HG02981 (cell line): ENCODE data around the gene HPS4.

Source experiments
- ATAC-seq: cut with Tn5 transposase; IDR thresholded peaks from one replicate; pipeline ENCODE4 v1.9.1; 2021; ENCODE audit warnings: mild to moderate bottlenecking, moderate library complexity; ENCODE audit not compliant: unreplicated experiment

The HPS4 gene

DNA sequence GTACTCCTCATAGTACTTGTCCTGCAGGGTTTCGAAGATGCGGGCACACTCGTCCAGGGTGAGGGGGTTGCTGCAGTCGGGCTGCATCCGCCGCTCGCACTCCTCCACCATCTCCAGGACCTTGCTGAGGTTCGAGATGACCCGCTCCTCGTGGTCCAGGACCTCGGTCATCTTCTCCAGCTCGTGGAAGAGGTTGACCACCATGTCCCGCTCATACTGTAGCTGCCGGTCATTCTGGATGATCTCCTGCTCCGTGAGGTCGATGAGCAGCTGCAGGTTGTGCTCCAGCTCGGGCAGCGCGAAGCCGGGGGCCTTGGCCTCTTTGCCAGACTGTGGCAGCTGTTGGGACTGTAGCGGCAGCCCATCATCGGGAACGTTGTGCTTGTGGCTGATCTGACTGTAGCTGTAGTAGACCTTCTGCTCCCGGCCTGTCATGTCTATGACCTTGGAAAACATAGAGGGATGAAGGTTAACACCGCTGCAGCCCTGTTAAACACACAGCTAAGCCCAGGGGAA is 15.7 kb upstream of the HPS4 start:
- no peak for ATAC-seq

DNA sequence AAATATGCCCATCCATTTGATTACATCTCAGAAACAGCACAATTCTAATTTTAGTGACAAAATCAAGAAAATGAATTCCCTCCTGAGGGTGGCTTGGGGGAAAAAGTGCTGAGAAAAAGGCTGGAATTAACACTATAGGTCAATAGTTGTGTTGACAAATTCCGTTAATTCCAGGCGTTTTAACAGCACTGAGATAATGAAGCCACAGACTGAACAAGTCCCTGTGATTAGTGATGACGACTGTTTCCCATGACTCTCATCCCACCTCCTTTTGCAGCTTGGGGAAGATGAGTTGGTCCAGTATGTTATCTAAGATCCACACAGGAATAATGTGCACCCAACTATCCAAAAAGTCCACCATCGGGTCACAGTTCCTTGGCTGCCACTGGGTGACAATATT is 12.9 kb upstream of the HPS4 start:
- no peak for ATAC-seq

DNA sequence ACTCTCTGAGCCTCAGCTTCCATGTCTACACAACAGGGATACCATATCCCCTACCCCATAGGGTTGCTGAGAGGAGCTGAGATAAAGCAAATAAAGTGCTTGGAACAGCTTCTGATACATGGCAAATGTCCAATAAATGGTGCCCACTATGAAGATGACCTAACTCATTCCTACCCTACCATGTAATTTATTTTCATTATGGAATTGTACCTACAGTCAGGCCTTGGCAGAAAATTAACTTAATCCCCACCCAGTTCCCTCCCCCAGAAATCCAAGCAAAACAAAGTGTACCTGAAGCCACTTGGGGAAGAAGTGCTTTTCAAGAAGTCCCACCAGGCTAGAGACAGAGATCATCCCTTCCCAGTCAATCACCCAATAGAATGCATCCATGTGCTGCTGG is 10.9 kb upstream of the HPS4 start:
- no peak for ATAC-seq

DNA sequence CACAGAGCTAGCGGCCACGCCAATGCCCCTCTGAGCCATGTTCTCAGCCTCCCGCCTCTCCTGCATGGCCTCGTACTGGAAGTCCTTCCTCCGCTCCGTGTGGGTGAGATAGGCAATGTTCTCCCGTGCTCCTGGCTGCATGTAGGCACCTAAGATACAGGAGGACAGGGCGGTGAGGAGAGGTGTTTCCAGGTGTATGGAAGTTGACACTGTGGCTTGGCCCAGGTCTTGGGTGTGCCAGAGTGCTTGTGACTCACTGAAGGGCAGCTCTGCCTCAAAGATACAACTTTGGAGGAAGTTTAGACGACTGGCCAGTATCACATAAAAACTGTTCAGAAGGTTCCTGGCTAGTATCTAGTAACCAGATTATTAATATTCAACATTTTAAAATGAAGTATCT is 8.6 kb upstream of the HPS4 start:
- no peak for ATAC-seq

DNA sequence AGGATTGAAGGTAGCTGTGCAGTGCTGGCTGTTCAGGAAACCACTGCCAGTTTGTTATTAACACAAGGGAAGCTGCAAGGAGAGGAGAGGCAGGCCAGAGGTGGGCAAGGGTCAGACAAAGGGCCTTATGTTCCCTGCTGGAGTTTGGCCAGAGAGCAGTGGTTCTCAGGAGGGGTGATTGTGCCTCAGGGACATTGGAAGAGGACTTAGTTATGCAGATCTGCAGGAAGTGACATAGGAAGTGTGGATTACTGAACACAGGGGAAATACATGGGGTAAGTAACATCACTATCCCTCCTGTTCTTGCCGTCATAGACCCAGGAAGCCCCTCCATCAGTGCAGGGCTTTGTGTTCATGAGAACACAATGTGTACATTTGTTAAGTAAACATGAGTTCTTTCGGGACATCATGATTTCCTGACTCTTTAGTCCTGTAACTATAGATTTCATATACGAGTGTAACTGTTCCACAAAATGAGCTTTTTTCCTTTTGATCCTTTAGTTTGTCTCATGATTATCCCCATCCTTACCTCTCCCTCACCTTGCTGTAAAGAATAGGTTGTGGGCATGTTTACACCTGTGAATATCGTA is 6.0 kb upstream of the HPS4 start:
- ATAC-seq: no peak

DNA sequence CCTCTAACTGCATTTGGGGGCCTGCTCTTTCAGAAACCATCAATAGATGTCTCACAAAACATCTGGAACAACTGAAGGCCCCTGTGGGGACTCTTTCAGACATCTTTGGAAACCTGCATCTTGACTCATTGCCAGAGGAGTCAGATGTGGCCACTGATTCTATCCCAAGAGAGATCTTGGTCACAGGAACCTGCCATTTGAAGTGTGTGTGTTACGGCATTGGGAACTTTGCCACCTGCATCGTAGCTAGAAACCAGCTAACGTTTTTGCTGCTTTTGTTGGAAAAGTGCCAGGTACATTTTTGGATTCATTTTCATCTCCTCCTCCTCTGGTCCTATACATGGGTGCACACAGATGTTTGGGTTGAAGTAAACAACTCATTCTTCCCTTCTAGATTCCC is 4.4 kb upstream of the HPS4 start:
- ATAC-seq: no peak

DNA sequence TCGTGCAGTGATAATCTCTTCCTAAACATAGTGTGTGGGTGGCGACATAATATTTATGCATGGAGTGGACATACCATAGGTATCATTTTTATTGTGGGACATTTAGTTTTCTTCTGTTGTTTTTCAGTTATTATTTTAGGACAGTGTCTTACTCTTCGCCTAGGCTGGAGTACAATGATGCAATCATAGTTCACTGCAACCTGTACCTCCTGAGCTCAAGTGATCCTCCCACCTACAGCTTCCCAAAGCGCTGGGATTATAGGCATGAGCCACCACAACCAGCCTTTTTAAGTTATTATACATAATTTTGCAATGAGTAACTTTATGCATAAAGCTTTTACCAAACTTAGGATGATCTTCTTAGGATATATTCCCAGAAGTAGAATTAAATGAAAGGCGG is 2.8 kb upstream of the HPS4 start:
- ATAC-seq: no peak

DNA sequence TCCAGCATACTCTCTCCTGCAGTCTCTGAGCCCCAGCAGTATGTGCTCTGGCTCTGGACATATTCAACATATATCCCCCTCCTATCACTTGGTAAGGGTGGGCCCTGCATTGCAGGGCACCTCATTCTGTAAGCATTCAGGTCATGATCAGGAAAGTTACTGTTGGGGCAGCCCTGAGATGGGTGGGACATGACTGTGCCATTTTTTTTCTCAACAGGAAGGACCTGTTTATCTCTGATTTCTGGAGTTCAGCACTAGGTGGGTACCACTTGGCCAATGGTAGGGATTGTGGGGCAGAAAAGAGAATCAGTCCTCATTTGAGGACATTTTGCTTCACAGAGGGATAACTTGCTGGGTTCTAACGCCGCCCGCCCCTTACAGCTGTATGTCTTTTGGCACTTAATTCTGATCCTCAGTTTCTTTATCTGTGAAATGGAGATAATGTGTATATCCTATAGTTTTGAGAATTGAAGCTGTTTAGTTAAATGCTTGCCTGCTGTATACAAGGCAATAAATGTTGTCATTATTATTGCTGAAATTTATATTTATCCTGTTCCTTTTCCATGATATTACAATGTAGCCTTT is 2.3 kb upstream of the HPS4 start:
- no peak for ATAC-seq

DNA sequence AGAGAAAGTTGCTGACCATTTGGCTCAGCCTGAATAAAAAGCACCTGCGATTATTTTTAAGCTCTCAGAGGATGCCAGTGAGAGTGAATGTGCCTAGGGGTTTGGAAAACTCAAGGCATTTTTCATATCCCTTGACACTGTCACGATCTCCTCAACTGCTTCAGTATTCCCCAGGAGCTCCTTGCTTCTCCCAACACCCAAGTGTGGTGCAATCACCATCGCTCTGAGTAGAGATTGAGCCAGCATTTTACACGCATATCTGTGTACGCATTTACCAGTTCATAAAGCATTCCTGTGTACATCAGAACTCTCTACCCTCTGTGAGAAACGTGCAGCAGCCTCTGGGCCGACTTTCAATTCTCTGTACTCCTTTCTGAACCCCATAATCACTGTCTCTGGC is 1.4 kb upstream of the HPS4 start:
- ATAC-seq: no peak

DNA sequence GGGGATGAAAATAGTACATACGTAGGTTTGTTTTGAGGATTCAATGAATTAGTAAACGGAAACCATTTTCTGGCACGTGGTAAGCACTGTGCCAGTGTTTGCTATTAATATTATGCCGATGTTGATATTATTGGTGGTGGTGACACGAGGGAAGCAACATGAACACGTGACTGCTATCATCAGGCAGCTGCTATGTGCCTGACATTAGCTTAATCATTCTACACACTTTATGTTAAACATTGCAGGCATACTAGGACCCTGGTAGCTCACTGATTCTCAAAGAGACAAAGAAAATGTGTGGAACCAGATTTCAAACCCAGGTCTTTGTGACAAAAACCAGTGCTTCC is 750 bp upstream of the HPS4 start:
- no peak for ATAC-seq

DNA sequence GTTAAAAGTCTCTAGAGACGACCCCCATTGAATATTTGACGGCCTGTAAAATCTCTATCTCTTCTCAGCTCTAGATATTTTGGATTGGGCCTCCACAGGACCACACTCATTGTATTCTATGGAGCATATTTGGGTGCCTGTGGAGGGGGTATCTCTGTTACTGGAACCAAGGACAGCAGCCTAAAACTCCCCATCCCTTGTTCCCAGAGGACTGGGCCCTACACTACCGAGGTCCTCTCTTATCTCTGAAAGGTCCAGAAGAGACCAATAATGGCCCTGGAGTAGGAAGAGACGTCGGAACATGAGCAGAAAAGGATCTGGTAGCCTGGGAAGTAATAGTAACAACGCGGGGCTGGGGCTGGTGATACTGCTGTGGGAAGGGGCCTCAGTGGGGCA is 542 bp downstream of the HPS4 start:
- no peak for ATAC-seq

DNA sequence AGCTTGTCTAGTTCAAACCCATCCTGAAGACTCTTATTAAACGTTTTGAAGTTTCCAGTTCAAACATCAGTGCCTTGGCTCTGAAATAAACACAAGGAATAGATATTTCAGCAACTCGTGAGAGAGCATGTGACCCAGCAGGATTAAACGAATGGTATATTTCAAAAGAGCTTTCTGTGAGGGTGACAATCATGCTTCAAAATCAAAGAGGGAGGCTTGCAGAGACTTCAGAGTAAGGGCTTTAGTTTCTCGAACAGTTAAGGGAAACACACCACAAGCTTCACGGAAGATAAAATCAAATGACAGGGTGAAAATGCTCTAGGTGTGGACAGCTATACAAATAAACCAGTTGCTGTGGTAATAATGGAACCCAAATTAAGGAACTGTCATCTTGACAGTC is 1.4 kb downstream of the HPS4 start:
- ATAC-seq: no peak

DNA sequence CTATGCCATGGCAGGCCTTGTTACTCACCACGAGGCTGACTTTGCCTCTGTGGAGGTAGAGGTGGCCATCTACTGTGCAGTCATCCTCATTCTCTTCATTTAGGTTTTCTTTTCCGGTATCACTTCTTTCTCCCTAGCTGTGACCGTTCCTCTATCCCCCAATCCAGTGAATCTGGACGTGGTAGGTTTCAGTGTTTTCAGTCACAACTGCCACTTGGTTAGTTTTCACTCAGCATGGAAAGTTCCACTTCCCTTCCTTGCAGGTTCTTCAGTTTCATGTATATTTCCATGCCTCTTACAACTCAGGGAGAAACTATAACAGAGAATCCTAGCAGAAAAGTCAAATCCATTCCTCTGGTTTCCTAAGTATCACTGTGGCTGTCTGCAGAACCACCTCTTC is 1.9 kb downstream of the HPS4 start:
- ATAC-seq: no peak

DNA sequence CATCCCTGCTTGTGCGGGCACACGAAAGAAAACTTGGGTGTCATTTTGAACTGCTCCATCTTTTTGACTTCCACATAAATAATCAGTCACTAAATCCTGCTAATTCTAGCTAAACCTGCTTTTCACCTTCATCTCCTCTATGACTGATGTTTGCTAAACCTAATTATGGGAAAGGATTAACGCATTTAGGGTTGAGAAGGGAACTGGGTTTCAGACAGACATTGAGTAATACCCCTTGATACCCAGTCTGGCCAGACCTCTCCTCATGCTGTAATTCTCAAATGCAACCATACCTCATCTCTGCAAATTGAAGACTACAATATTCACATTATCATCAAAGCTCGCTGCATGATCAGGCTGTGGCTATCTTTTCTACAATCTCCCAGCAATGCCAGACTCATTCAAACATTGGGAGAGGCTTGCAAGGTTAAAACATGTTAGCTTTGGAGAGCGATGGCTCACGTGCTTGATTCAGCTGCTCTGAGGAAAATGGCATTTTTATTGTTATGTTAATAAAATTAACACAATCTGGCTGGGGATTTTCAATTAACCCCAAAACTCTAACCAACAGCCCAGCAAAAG is 2.4 kb downstream of the HPS4 start:
- no peak for ATAC-seq

DNA sequence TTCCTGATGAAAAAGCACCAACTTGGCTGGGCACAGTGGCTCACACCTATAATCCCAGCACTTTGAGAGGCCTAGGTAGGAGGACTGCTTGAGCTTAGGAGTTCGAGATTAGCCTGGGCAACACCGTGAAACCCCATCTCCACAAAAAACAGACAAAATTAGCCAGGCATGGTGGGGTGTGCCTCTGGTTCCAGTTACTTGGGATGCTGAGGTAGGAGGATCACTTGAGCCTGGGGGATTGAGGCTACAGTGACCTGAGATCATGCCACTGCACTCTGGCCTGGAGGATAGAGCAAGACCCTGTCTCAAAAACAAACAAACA is 3.0 kb downstream of the HPS4 start:
- ATAC-seq: no peak

DNA sequence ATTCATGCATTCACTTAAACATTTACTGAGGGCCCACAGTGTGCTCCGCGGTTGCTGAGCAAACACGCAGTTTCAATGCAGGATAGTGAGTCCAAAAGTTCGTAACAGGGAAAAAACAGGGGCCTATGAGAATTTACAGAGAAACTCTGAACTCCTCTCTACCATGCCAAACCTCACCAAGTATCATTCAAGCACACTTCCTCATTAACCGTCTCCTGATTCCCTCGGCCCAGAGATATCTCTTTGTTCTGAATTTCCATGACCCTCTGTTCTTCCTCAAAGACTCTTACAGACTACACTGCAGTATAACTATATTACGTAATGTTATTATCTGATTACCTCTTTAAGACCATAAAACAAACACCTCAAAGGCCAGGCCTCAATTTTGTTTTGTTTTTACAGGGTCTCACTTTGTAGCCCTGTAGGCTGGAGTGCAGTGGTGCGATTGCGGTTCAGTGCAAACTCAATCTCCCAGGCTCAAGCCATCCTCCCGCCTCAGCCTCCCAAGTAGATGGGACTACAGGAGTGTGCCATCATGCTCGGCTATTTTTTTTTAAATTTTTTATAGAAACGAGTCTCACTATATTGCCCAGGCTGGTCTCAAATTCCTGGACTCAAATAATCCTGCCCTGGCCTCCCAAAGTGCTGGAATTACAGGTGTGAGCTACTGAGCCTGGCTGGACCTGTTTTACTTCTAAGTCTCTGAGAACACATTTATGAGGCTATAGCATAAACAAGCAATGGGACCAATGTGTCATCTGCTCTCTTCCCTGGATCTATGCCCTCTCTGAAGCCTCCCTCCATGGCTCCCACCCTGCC is 3.6 kb downstream of the HPS4 start:
- ATAC-seq: no peak

DNA sequence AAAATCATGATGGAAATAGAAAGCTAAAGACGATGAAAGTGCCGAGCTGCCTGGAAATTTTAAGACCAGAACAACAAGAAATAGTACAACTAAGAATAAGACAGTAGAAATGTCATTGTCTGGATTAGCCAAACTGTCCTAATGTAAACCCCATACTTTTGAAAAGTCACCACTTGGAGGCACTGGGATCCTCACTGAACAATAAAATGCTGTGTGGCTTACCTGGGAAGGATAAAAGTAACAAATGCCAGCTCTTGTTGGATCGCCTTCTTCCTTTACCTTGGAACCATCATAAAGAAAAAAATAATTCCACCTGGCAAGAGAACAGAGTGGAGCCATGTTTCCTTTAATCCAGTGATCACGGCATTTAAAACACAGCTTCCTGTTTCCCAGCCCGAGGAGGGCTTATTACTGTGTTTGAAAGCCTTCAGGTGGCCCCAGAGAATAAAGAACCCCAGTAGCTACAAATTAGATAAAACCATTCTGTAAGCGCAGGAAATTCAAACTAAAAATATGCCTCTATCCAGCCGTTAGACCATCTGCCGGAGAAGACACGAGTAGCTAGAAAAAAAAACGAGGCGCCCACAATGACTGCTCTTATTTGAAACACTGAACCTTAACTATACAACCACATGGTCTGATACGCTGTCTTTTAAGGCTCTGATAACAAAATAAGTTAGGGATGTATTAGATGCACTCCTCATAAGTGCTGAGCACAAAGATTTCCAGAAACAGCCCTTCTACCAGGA is 4.4 kb downstream of the HPS4 start:
- ATAC-seq: no peak

DNA sequence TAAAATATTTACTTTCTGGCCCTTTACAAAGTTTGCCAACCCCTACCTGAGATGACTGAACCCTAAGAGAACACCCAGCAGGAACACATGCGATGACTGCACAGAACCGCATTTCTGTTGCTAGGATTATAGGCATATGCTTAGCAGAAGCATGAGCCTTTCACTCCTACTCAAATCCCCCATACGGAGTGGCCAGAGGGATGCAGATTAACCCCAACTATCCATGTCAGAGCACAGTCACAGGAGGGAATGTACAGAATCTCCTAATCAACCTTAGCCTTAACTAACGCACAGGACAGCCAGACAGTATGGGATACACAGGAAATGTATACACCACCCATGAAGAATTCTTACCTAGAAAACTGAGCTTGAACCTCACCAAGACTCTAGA is 6.2 kb downstream of the HPS4 start:
- ATAC-seq: no peak

DNA sequence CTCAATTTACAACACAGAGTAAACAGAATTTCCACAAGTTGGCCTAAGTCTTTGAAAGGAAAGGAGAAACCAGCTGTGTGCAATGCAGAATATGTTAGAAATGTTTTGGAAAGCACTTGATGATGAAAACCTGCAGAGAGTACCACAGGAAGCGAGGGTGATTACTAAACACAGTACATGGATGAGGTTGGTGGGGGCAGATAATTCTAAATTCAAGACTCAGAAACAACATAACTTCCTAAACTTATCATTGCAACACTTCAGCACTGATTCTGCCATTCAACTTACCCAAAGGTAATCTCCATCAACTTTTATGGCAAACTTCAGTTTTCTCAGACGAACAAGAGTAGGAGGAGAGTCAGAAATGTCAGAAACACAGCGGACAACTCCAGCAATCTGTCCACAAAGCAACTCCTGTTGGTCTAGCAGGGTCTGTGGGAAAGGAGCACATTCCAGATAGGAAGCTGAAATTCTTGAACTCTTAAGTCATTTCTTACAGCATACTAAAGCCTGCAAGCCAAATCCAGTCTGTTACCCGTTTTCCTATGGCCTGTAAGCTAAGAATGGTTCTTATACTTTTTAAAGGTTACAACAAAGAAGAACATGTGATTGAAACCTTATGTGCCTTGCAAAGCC is 6.8 kb downstream of the HPS4 start:
- no peak for ATAC-seq

DNA sequence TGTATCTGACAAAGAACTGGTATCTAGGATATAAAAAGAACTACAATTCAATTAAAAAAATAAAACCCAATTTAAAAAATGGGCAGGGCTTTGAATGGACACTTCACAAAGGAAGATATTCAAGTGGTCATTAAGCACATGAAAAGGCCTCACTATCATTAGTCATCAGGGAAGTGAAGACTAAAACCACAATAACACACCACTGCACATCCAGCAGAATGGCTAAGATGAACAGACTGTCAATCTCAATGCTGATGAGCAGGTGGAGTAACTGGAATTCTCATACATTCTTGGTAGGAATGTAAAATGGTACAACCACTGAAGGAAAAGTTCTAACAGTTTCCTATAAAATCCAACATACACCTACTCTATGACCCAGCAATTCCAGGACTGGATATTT is 8.9 kb downstream of the HPS4 start:
- ATAC-seq: no peak

DNA sequence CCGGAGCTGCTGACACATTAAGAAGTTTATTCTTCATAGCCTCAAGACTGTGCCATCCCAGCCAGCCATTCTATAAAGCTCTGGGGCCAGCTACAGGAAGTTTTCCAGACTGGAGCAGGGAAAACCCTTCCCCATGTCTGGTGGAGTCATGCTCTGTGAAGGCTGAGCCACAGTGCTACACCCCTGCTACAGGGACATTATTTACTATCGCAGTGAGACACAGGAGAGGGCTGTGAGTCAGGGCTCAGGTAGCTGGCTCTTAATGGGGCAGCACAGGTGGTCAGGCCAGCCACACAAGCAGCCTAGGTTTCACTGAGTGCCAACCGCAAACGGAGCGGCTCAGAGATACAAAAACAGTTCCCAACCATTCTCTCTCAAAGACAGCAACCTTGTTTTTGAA is 12.1 kb downstream of the HPS4 start:
- no peak for ATAC-seq
